IMR-90 (cell line): ENCODE data around the gene ROBO2. TPM values are rescaled to one million over a fixed set of nuclear protein-coding genes. Genes with fewer than 3 reads are reported as not detected.

ENCODE experiments used
- ATAC-seq: fragments of 200-7000 bp; cut with Tn5 transposase; 2 replicates; pipeline ENCODE4 v1.9.1; 2020; ENCODE audit warnings: low read depth, mild to moderate bottlenecking, moderate library complexity
- BruUV-seq: library from RNA; stranded (reverse); fragments of 400-500 nt; replicated peaks from 2 replicates; lab custom pipeline; 2021; lab: Mats Ljungman, UMichigan
- CTCF ChIA-PET: fragments of 300-600 bp; formaldehyde crosslinking; extraction: SDS; loops from one replicate; lab custom pipeline; 2021; ENCODE audit warnings: antibody characterized with exemption; lab: Yijun Ruan, JAX
- POLR2A ChIA-PET: fragments of 300-600 bp; sonication (Branson Sonifier 250); formaldehyde crosslinking; loops from one replicate; lab custom pipeline; 2022; ENCODE audit warnings: antibody characterized with exemption; ENCODE audit not compliant: unreplicated experiment; lab: Charles Lee
- DNase-seq: peaks from one replicate; pipeline ENCODE4 v3.0.0; 2013
- H2AFZ ChIP-seq: replicated peaks from 2 replicates; pipeline ENCODE3; 2013; ENCODE audit warnings: low read length, mild to moderate bottlenecking; ENCODE audit not compliant: poor library complexity
- H2AK5ac ChIP-seq: 2 replicates; pipeline ENCODE4 v1.6.1; 2013; ENCODE audit warnings: low read depth, low read length, inconsistent platforms
- H2AK9ac ChIP-seq: replicated peaks from 2 replicates; pipeline ENCODE3; 2013; ENCODE audit warnings: mild to moderate bottlenecking, low read depth, low read length, moderate library complexity; ENCODE audit not compliant: poor library complexity
- H2BK120ac ChIP-seq: 2 replicates; pipeline ENCODE4 v1.6.1; 2013; ENCODE audit warnings: low read depth, low read length, inconsistent platforms
- H2BK15ac ChIP-seq: 3 replicates; pipeline ENCODE4 v1.6.1; 2013; ENCODE audit warnings: low read depth, low read length, inconsistent platforms
- H2BK20ac ChIP-seq: 2 replicates; pipeline ENCODE4 v1.6.1; 2013; ENCODE audit warnings: low read depth, mild to moderate bottlenecking, inconsistent platforms, low read length, moderate library complexity
- H2BK5ac ChIP-seq: 2 replicates; pipeline ENCODE4 v1.6.1; 2013; ENCODE audit warnings: mild to moderate bottlenecking, low read depth, low read length, inconsistent platforms; ENCODE audit not compliant: poor library complexity, severe bottlenecking
- H3K14ac ChIP-seq: replicated peaks from 2 replicates; pipeline ENCODE4 v1.6.1; 2013; ENCODE audit warnings: low read depth, low read length, inconsistent platforms
- H3K18ac ChIP-seq: 2 replicates; pipeline ENCODE4 v1.6.1; 2013; ENCODE audit warnings: low read depth, low read length, control low read depth
- H3K23ac ChIP-seq: 2 replicates; pipeline ENCODE4 v1.6.1; 2013; ENCODE audit warnings: low read depth, low read length, inconsistent platforms
- H3K27ac ChIP-seq: 2 replicates; pipeline ENCODE4 v1.5.1; 2013; ENCODE audit warnings: mild to moderate bottlenecking, control low read depth, low read length; ENCODE audit not compliant: insufficient read depth
- H3K27me3 ChIP-seq: 2 replicates; pipeline ENCODE4 v1.6.1; 2013; ENCODE audit warnings: low read length; ENCODE audit not compliant: control insufficient read depth, insufficient read depth
- H3K36me3 ChIP-seq: 2 replicates; pipeline ENCODE4 v1.6.1; 2013; ENCODE audit warnings: low read length, mixed read lengths; ENCODE audit not compliant: control insufficient read depth, insufficient read depth
- H3K4ac ChIP-seq: 2 replicates; pipeline ENCODE4 v1.6.1; 2013; ENCODE audit warnings: low read depth, low read length, inconsistent platforms
- H3K4me1 ChIP-seq: 2 replicates; pipeline ENCODE4 v1.6.1; 2013; ENCODE audit warnings: low read length, mixed read lengths; ENCODE audit not compliant: control insufficient read depth, insufficient read depth
- H3K4me2 ChIP-seq: 2 replicates; pipeline ENCODE4 v1.6.1; 2013; ENCODE audit warnings: low read depth, mild to moderate bottlenecking, control low read depth, low read length, moderate library complexity
- H3K4me3 ChIP-seq: 2 replicates; pipeline ENCODE4 v1.5.1; 2013; ENCODE audit warnings: low read depth, mild to moderate bottlenecking, control low read depth, low read length, moderate library complexity; ENCODE audit not compliant: insufficient read depth
- H3K56ac ChIP-seq: 2 replicates; pipeline ENCODE4 v1.6.1; 2013; ENCODE audit warnings: low read length, inconsistent platforms; ENCODE audit not compliant: insufficient read depth; ENCODE audit errors: extremely low read depth
- H3K79me1 ChIP-seq, 2 experiments: 2 replicates each; pipeline ENCODE4 v1.6.1; 2013; ENCODE audit warnings: low read length in 2 of 2, inconsistent platforms in 1 of 2, low read depth in 1 of 2
- H3K9ac ChIP-seq: 2 replicates; pipeline ENCODE4 v1.6.1; 2013; ENCODE audit warnings: low read depth, low read length, control low read depth
- H3K9me1 ChIP-seq: 2 replicates; pipeline ENCODE4 v1.6.1; 2013; ENCODE audit warnings: low read length, inconsistent platforms; ENCODE audit not compliant: insufficient read depth
- H3K9me3 ChIP-seq: 2 replicates; pipeline ENCODE4 v1.6.1; 2013; ENCODE audit warnings: low read length; ENCODE audit not compliant: control insufficient read depth, insufficient read depth
- H4K20me1 ChIP-seq: 2 replicates; pipeline ENCODE4 v1.6.1; 2013; ENCODE audit warnings: low read length, inconsistent platforms; ENCODE audit not compliant: insufficient read depth
- H4K5ac ChIP-seq: 2 replicates; pipeline ENCODE4 v1.6.1; 2013; ENCODE audit warnings: mild to moderate bottlenecking, low read depth, low read length, control low read depth
- H4K8ac ChIP-seq, 2 experiments: 2 replicates each; pipeline ENCODE4 v1.6.1; 2013; ENCODE audit warnings: low read depth in 2 of 2, low read length in 2 of 2, control low read depth in 1 of 2, inconsistent platforms in 1 of 2
- H4K91ac ChIP-seq: 2 replicates; pipeline ENCODE4 v1.6.1; 2013; ENCODE audit warnings: low read depth, low read length, inconsistent platforms; ENCODE audit not compliant: insufficient read depth
- CEBPB ChIP-seq: IDR thresholded peaks from 2 replicates; pipeline ENCODE4 v1.6.1; 2012; ENCODE audit warnings: low read depth, low read length, improper control_type of control experiment
- MAFK ChIP-seq: IDR thresholded peaks from 2 replicates; pipeline ENCODE4 v1.6.1; 2012; ENCODE audit warnings: low read depth, low read length, improper control_type of control experiment
- RAD21 ChIP-seq: IDR thresholded peaks from 2 replicates; pipeline ENCODE4 v1.6.1; 2012; ENCODE audit warnings: low read length, improper control_type of control experiment
- WGBS, 2 experiments: methylation state at CpG; one replicate each; pipeline versions ENCODE4 v1.1.5 to v1.1.7; 2013; ENCODE audit warnings: missing lambda C conversion rate in 2 of 2; ENCODE audit not compliant: insufficient read length in 1 of 2; ENCODE audit errors: extremely low coverage in 2 of 2; 5-methylcytosine and 5-hydroxymethylcytosine counted together
- dilution Hi-C: fragments of 300-500 bp; cut with HindIII; formaldehyde crosslinking; loops from one replicate; pipeline ENCODE4 v1.14.3; 2018; ENCODE audit warnings: low sequenced_read_pairs; ENCODE audit not compliant: unreplicated experiment
- in situ Hi-C: fragments of 300-500 bp; cut with MboI; formaldehyde crosslinking; loops from 3 replicates; pipeline ENCODE4 v1.14.3; 2019; ENCODE audit warnings: low sequenced_read_pairs, inconsistent platforms, mixed read lengths
- intact Hi-C: fragments of 100-400 bp; cut with micrococcal nuclease; formaldehyde crosslinking; loops from 2 replicates; pipeline ENCODE4 v1.10.0; 2022
- polyA plus RNA-seq, 3 experiments: library from polyadenylated mRNA; depleted of rRNA; stranded (reverse); fragments of >200 nt; gene quantifications; 2 replicates each; pipeline ENCODE4 v1.2.3, GENCODE V29; 2012; ENCODE audit warnings: low replicate concordance in 1 of 3
- total RNA-seq: library from RNA; depleted of rRNA; stranded (reverse); fragments of >200 nt; gene quantifications from 2 replicates; pipeline ENCODE4 v1.2.3, GENCODE V29; 2012

The ROBO2 gene
- total and polyA plus RNA-seq, 2 of the 4 experiments (the other 2 are of a cell fraction) = 9.3 to 14.5 TPM

DNA sequence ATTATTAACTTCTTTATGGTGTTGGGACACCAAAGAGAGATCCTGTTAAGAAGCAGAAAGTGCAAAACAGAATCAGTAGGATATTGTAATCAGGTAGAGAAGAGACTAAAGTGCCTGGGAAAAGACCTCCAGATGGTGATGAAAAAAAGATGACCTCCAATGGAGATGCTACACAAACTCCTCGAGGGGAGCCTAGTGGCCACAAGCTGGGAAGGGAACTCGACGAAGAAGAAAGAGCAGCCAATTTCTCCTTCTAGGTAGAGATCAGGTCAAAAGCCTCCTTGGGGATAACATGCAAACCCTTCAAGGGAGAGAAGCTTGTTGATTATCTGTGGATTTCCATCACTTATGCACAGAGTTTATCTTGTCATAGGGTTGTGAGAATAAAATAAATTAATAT is 647.6 kb downstream of the ROBO2 start:
- DNase-seq = no peak

More for the DNA sequence above, 647.6 kb downstream of the ROBO2 start:
- no peak overlapping the region for H2BK20ac ChIP-seq
- H2AK9ac ChIP-seq = no peak overlapping the region
- no peak overlapping the region for H3K4me2 ChIP-seq
- H3K4me1 ChIP-seq = no peaks in the 10 kb centered on the region
- H3K79me1 ChIP-seq = no peaks in the 10 kb centered on the region
- no peaks in the 10 kb centered on the region for H4K20me1 ChIP-seq
- no peak overlapping the region for H3K9ac ChIP-seq
- H2BK15ac ChIP-seq = no peak overlapping the region
- H3K9me3 ChIP-seq = peaks cover 5% of the 10 kb centered on the region
- H4K91ac ChIP-seq = no peak overlapping the region
- no peaks in the 10 kb centered on the region for H3K27me3 ChIP-seq
- H3K23ac ChIP-seq = no peak overlapping the region
- H3K4ac ChIP-seq = no peak overlapping the region
- WGBS, 2 experiments = no CpG with 5 or more reads among the region's 3 CpGs
- H3K9me1 ChIP-seq = no peaks in the 10 kb centered on the region
- no peak overlapping the region for H4K5ac ChIP-seq
- H2BK5ac ChIP-seq = no peak overlapping the region
- H3K27ac ChIP-seq = no peak overlapping the region
- no peak overlapping the region for H4K8ac ChIP-seq
- ChIA-PET POLR2A (no interaction called here), CTCF (no interaction called here)
- in situ Hi-C loops = no loop called here
- ATAC-seq = no peak
- BruUV-seq = no TSS peak
- no peak overlapping the region for H3K14ac ChIP-seq
- no peak overlapping the region for H2AFZ ChIP-seq
- no peaks in the 10 kb centered on the region for H3K36me3 ChIP-seq
- no peak overlapping the region for H2AK5ac ChIP-seq
- TF ChIP-seq MAFK (no peak), CEBPB (no peak), RAD21 (no peak)
- no peak overlapping the region for H3K56ac ChIP-seq
- H3K4me3 ChIP-seq = no peak overlapping the region
- H3K18ac ChIP-seq = no peak overlapping the region
- dilution Hi-C loops = no loop called here
- intact Hi-C loops = no loop called here
- H2BK120ac ChIP-seq = no peak overlapping the region
